Suprapubic skin (tissue), 4 donors: ENCODE measurements around the gene MARCHF6.

ENCODE experiments used
- CTCF ChIP-seq, 2 donors: fragments of 200-600 bp in 1 of 2; fragments of 450-650 bp in 1 of 2; sonication (generic) in 1 of 2; IDR thresholded peaks; one replicate each; pipeline ENCODE4 v1.5.1; 2016 to 2019; ENCODE audit warnings: antibody characterized with exemption in 2 of 2, mild to moderate bottlenecking in 1 of 2, moderate library complexity in 1 of 2
- EP300 ChIP-seq: sonication (generic); formaldehyde crosslinking; IDR thresholded peaks from one replicate; pipeline ENCODE4 v1.6.1; 2017; ENCODE audit warnings: antibody characterized with exemption
- POLR2A ChIP-seq, 2 donors: fragments of 450-650 bp; IDR thresholded peaks; one replicate each; pipeline ENCODE4 v1.6.1; 2017; ENCODE audit warnings: antibody characterized with exemption in 2 of 2, mild to moderate bottlenecking in 2 of 2, moderate library complexity in 2 of 2
- POLR2AphosphoS5 ChIP-seq, 3 donors: sonication (generic); formaldehyde crosslinking; IDR thresholded peaks; one replicate each; pipeline ENCODE4 v1.6.1; 2017; ENCODE audit warnings: antibody characterized with exemption in 3 of 3

GRCh38 chr5:10367579-10367978, 14.1 kb downstream of the MARCHF6 start:
- TF ChIP-seq CTCF (IDR thresholded peaks at IDR 0.05) (no peak), POLR2A (IDR thresholded peaks at IDR 0.05) (no peak), POLR2AphosphoS5 (IDR thresholded peaks at IDR 0.05) (no peak), EP300 (no peak)
